ENCODE results near the gene MLXIP.
"Not testable (repeated sequence)": the region's sequence is repeated elsewhere in the genome, so short reads cannot be mapped to it uniquely, and the experiment has no call there.

The MLXIP gene

GRCh38 chr12:122052285-122052684, 26.3 kb upstream of the MLXIP start:
- no peak for FAIRE-seq
- no peak for DNase-seq (ENCODE audit: extremely low spot score, insufficient read length, low read depth)

GRCh38 chr12:122054842-122055520, 23.6 kb upstream of the MLXIP start:
- no peak for FAIRE-seq

DNA sequence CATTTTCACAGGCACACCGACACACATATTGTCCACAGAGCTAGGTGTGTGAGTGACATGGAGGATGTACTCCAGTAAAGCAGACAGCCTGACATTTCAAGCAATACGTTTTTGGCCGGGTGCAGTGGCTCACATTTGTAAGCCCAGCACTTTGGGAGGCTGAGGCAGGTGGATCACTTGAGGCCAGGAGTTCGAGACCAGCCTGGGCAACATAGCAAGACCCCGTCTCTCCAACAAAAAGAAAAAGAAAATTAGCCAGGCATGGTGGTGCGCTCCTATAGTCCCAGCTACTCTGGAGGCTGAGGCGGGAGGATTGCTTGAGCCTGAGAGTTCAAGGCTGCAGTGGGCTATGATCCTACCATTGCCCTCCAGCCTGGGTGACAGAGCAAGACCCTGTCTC, 22.1 kb upstream of the MLXIP start:
- not testable (repeated sequence) for FAIRE-seq; DNase-seq (ENCODE audit: extremely low spot score, insufficient read length, low read depth)

More at GRCh38 chr12:122054842-122055520, 23.6 kb upstream of the MLXIP start:
- no peak for DNase-seq (ENCODE audit: extremely low spot score, insufficient read length, low read depth)

DNA sequence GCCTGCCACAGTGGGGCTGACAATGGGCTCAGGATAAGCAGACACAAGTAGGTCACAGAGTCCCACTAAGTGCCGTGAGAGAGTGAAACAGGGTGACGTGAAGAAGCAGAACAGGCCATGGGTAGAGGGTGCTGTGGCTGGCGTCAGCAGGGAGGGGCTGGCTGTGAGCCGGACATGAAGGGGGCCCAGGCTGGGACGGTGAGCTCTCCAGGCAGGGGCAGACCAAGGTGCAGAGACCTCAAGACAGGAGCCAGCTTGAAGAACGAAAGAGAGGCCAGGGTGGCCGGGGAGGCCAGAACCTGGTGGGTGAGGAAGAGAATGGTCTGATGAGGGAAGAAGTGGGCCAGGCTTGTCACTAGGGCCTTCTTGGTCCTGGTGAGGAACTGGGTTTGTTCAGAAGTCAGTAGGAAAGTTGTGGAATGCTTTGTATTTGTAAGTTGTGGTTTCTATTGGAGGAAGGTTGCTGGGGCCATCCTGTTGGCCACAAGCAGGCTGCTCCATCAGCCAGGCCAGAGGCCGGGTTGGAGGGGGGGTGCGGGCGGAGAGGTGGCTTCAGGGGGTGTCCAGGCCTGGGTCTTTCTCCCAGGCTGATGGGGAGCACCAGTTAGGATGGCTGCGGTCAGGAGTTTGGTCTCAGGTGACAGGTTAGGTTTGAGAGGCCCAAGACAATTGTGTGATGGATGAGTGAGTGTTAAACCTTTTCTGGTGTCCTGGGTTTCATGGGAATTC, 21.4 kb upstream of the MLXIP start:
- DNase-seq (ENCODE audit: extremely low spot score, insufficient read length, low read depth), result no peak
- no peak for FAIRE-seq

GRCh38 chr12:122057769-122058168, 20.8 kb upstream of the MLXIP start:
- DNase-seq (ENCODE audit: extremely low spot score, insufficient read length, low read depth) (no peak), FAIRE-seq (no peak)

GRCh38 chr12:122058549-122059149, 19.9 kb upstream of the MLXIP start:
- FAIRE-seq (no peak), DNase-seq (ENCODE audit: extremely low spot score, insufficient read length, low read depth) (no peak)

GRCh38 chr12:122059203-122059960, 19.2 kb upstream of the MLXIP start:
- no peak for FAIRE-seq
- no peak for DNase-seq (ENCODE audit: extremely low spot score, insufficient read length, low read depth)

- FAIRE-seq (no peak), DNase-seq (ENCODE audit: extremely low spot score, insufficient read length, low read depth) (no peak)
These were observed 18.5 kb upstream of the MLXIP start for GRCh38 chr12:122060081-122060501.

DNA sequence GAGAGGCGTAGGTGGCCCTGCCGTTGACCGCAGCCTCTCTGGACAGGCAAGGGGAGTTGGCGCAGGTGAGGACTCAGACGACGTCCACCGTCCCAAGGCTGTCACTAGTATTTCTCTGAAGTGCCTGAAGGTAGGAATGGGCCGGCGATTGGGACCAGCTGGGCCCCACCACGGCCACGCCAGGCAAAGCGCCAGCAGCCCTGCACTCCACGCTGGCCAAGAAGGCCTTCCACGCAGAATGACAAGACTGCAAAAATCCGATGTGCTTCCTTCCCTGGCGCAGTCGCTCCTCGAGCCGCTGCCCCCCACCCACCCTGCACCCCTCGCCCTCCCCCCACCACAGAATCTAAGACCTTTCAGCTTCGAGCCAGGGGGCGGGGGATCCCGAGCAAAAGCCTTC, 17.3 kb upstream of the MLXIP start:
- DNase-seq (ENCODE audit: extremely low spot score, insufficient read length, low read depth), result no peak
- FAIRE-seq, result no peak

- DNase-seq (ENCODE audit: extremely low spot score, insufficient read length, low read depth), result no peak
- no peak for FAIRE-seq
These were observed 15.5 kb upstream of the MLXIP start for GRCh38 chr12:122062832-122063693.

DNA sequence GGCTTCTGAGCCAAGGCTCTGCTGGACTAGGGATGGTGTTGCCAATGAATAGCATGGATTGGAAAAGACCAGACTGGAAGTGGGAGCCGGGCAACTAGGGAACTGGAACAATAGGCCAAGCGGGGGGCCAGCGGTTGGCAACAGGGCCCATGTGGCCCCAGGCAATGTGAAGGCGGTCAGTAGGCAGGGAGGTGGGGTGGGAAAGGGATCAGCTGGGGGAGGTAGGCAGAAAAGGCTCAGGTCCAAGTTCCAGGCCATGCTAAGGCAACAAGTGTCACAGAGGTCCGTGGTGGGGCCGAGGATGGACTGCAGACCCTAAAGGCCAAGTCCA, 14.9 kb upstream of the MLXIP start:
- no peak for DNase-seq (ENCODE audit: extremely low spot score, insufficient read length, low read depth)
- FAIRE-seq, result no peak

GRCh38 chr12:122064025-122064777, 14.4 kb upstream of the MLXIP start:
- FAIRE-seq (peak; percentile 64), DNase-seq (ENCODE audit: extremely low spot score, insufficient read length, low read depth) (no peak)

DNA sequence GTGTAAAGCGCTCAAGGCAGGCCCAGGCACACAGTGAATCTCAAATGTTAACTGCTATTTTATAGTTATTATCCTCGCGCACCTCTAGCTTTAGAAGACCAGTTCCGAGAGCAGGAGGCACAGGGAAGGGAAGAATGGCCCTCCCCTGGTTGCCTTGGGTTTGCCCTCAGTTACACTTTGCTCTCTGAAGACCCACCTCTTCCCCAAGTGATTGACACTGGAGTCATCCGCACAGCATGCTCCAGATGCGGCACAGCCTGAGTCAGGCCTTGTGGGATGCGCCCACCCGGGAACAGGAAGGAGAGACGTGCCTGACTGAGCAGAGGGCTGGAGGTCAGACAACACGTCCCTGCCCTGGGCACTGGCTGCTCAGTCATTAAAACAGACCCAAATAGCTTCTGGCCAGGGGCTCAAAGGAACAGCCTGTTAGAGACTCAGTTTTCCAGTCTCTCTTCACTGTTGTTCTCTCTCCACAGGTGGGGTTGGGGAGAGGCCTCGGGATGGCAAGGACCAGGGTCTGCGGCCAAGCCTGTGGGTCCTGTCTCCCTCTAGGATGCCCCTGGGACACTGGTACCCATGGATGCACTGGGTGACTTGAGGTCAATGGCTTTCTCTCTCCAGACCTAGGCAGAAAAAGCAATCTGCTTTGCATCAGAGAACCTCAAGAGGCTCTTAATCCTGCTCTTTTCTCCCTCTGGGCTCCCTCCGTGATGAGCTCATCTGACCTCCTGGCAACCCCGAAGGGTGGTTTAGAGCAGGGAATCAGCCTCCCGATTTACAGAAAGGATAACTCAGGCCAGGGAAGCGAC, 13.6 kb upstream of the MLXIP start:
- FAIRE-seq, result no peak
- DNase-seq (ENCODE audit: extremely low spot score, insufficient read length, low read depth), result no peak

DNA sequence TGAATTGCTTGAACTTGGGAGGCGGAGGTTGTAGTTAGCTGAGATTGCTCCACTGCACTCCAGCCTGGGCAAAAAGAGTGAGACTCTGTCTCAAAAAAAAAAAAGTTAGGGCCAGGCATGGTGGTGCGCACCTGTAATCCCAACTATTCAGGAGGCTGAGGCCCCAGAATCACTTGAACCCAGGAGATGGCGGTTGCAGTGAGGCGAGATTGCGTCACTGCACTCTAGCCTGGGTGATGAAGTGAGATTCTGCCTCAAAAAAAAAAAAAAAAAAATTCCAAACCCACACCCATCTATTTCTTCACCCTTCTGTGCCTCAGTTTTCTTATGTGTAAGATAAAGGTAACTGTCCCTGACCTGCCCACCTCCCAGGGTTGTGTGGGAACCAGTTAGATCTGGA, 11.0 kb upstream of the MLXIP start:
- FAIRE-seq (no peak), DNase-seq (ENCODE audit: extremely low spot score, insufficient read length, low read depth) (no peak)

DNA sequence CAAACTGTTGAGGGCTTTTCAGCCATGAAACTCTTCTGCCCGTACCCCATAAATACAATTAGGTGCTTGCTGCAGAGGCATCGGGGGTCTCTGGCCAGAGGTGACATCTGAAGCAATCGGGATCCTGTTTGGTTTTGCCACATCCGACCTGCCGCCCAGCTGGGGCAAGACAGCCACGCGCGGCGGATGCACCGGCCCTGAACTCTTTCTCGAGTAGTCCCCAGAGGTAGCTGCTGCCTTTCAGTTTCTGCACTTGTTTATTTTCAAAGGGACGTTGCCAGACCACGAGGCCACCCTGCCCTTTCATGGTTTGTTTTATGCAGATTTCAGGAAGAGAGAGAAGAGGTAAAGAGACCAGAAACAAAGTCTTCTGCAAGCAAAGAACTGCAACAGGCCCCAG, 10.6 kb upstream of the MLXIP start:
- peak; percentile 77 for FAIRE-seq
- DNase-seq (ENCODE audit: extremely low spot score, insufficient read length, low read depth), result peak; percentile 59

DNA sequence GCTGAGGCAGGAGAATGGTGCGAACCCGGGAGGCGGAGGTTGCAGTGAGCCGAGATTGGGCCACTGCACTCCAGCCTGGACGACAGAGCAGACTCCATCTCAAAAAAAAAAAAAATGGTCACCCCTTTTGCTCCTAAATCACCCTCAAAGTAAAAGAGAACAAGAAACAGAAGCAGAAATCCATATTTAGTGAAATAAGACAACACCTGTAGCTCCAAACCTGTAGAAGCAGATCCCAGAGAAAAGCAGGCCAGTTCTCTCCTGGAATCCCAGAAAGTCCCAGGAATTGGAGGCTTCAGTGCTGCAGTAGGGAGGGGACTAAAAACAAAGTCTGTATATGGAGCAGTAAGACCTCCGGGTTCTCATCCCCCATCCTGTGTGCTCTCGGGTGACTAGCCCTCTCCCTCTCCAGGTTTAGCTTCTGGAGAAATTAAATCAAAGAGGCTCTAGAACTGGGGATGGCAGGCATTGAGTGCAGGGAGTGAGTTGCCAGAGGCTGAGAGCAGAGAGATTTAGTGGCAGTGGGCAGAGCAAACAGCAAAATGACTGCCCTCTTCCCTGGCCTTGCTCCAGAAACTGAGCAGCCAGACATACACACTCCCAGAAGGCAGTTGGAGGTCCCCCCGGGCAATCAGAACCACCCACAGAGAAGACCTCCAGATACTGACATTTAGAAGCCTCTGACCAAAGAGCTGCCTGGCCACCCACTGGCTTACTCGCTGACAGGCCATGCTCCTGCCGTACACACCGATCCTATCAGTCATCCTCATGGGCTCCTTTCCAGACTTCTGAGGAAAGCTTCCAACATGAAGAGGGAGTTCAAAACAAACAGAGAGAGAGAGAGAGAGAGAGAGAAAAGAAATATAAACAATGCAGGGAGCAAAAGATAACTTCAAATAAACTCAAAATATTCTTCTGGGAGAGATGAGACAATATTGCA, 6.3 kb upstream of the MLXIP start:
- FAIRE-seq (no peak), DNase-seq (ENCODE audit: extremely low spot score, insufficient read length, low read depth) (no peak)

DNA sequence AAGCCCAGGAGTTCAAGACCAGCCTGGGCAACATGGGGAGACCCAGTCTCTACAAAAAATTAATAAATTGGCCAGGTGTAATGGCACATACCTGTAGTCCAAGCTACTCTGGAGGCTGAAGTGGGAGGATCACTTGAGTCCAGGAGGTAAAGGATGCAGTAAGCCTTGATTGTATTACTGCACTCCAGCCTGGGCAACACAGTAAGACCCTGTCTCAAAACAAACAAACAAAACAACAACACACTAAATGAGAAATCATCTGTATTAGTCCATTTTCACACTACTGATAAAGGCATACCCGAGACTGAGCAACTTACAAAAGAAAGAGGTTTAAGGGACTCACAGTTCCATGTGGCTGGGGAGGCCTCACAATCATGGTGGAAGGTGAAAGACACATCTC, 4.7 kb upstream of the MLXIP start:
- FAIRE-seq (no peak), DNase-seq (ENCODE audit: extremely low spot score, insufficient read length, low read depth) (no peak)
